GM19099 (cell line): Measurements from ENCODE around the gene RPL12.
A peak's percentile ranks its signal among the peaks of the same experiment; 100 is the strongest.

Source experiments
- POLR2A ChIP-seq: IDR thresholded peaks from 3 replicates; pipeline ENCODE4 v1.6.1; 2011; ENCODE audit warnings: low read depth; ENCODE audit not compliant: insufficient read length; ENCODE audit errors: extremely low read depth

The RPL12 gene

DNA sequence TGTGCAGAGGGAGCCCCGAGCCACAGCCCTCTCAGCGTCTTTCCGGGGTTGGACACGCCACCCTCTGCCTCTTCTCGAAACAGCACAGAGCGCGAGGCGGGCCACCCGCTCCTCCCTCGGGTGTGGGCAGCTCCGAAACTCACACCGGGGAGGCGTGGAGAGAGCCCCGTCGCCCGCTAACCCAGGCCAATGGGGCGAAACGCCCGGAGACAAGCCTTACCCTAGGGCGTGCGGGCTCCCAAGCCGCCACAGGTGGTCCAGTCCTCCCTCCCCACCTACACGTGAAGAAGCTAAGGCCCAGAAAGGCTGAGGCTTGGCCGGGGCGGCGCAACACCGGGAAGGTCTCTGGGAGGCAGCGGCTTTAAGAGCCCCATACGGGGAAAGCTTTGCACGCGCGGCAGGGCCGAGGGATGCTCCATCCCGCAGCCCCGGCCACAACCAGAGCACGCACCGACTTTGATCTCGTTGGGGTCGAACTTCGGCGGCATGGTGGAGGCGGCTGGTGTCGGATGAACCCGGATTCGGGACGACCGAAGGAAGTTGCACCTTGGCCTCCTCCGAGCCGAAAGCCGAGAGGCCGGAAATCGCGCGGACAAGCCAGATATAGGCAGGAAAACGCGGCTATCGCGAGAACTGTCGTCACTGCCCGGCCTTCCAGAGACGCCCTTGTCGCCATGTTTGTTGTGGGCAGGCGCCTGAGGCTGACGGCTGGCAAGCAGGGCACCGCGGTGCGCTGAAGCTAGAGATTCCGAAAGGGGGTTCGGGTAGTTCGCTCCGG, at the start of gene RPL12, which contains the start of gene LRSAM1:
RPL12 (minus strand) TSS at position 577 of the 778 bp plus-strand sequence; CDS start at position 488, 89 bp downstream.
LRSAM1 (plus strand) TSS at position 681 of the 778 bp plus-strand sequence. CDS start 3,018 bp downstream, outside the sequence.
- peak; percentile 100 for TF ChIP-seq POLR2A

- no peak for TF ChIP-seq POLR2A
These were observed 49.7 kb upstream of the RPL12 start for GRCh38 chr9:127500862-127501261.

DNA sequence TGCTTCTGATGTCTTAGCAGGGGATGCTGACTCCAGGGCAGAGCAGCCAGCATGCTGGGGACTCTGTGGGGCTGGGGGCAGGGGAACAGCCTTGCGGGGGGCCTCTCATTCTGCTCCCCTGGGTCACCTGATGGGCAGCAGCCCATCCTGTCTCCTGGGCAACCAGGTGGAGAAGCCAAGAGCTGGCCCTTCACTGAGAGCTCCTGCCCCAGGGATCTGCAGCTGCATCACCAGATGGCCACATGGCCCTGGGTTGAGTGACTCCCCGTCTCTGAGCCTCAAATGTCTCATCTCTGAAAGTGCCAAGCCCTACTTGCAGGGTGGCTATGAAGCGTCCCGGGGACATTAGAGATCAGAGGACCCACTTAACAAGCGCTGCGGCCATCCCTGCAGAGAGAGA, 49.2 kb upstream of the RPL12 start:
- TF ChIP-seq POLR2A = no peak

- no peak for TF ChIP-seq POLR2A
These were observed 47.1 kb upstream of the RPL12 start for GRCh38 chr9:127498298-127498697.

GRCh38 chr9:127497656-127498290, 46.6 kb upstream of the RPL12 start:
- TF ChIP-seq POLR2A = no peak

GRCh38 chr9:127496974-127497373, 45.8 kb upstream of the RPL12 start:
- TF ChIP-seq POLR2A = no peak

DNA sequence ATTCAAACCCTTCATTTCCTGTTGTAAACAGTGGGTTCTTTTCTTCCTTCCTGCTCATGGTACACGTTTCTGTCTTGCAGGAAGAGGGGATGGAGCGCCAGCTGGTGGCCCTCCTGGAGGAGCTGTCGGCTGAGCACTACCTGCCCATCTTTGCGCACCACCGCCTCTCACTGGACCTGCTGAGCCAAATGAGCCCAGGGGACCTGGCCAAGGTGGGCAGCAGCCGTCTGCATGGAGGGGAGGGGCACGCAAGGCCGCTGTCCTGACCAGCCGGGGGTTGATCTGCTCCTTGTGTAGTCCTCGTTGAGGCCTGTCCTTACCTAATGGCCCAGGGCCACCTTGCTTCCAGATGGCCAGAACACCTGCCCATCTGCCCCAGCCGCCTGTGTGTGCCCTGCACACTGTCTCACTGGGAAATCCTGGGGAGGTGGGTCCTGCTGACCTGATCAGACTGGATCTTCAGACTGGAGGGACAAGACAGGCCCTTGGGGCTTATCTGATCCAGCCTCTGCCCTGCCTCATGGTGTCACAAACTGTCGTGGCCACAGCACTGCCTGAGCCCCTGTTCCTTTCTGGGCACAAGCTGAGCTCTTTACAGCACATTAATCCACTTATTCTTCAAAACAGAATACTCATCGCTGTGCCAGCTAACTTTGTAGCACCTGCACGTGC, 44.8 kb upstream of the RPL12 start:
- TF ChIP-seq POLR2A = no peak

DNA sequence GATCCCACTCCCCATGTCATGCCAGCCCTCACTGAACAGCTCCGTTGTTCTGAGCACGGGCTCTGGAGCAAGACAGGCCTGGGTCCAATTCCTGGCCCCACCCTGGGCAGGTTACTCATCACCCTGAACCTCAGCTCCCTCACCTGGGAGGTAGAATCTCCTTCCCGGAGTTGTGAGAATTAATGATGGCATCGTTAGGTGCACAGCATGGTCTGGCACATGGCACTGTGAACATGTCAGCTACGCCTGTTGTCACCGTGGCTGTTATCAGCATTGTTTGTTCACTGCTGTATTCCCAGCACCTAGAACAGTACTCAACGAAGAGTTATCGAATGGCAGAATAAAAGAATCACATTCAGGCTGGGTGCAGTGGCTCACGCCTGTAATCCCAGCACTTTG, 43.1 kb upstream of the RPL12 start:
- no peak for TF ChIP-seq POLR2A

GRCh38 chr9:127493592-127494303, 42.5 kb upstream of the RPL12 start:
- TF ChIP-seq POLR2A = no peak

GRCh38 chr9:127492616-127493015, 41.4 kb upstream of the RPL12 start:
- TF ChIP-seq POLR2A = no peak

GRCh38 chr9:127491516-127491915, 40.3 kb upstream of the RPL12 start:
- TF ChIP-seq POLR2A = no peak

- TF ChIP-seq POLR2A = no peak
These were observed 39.5 kb upstream of the RPL12 start for GRCh38 chr9:127490535-127491230.

GRCh38 chr9:127489471-127490115, 38.4 kb upstream of the RPL12 start:
- no peak for TF ChIP-seq POLR2A

DNA sequence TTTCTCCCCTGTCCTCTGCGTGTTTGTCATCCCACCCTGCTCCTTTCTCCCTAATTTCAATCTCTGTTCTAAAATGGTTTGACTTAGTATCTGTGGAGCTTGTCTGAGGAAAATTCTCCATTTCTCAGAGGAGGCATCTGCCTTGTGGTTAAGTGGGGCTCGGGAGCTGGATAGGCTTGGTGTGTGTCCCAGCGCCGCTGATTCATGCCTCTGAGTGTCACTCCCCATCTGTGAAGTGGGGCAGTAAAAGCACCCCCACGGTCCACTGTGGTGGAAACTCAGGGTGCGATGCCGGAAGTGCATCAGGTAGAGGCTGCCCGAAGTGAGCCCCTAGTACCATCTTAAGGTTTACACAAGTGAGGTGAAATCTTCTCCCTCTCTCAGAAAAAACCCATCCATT, 37.7 kb upstream of the RPL12 start:
- TF ChIP-seq POLR2A = no peak

GRCh38 chr9:127485995-127486394, 34.8 kb upstream of the RPL12 start:
- TF ChIP-seq POLR2A = no peak

DNA sequence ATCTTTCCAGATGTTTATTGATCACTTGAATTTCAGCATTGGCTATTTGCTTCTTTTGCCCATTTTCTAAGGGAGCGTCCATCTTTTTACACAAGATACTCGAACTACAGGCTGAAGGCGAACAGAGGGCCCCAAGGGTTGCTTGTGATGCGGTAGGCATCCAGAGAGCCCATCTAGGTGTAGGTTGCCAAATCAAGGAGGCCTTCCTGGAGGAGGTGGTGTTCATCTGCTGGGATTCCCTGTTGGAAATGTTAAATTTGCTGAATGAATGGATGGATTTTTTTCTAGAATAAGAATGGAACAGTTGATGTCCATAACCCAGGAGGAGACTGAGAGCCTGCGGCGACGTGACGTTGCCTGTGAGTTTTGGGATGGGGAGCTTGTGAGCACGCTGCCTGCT, 31.5 kb upstream of the RPL12 start:
- TF ChIP-seq POLR2A = no peak
